Stimulated activated CD8-positive, alpha-beta memory T cell treated with anti-CD3 and anti-CD28 coated beads, Interleukin-2, amount 100 ng/mL, for 1 hour (primary cell): ENCODE results near the gene VPS26B.
A peak's percentile ranks its signal among the peaks of the same experiment; 100 is the strongest.

Experiments
- DNase-seq, 2 donors: peaks; one replicate each; pipeline ENCODE4 v3.0.0-alpha.2; 2020; ENCODE audit warnings: low read depth in 2 of 2

VPS26B gene

DNA sequence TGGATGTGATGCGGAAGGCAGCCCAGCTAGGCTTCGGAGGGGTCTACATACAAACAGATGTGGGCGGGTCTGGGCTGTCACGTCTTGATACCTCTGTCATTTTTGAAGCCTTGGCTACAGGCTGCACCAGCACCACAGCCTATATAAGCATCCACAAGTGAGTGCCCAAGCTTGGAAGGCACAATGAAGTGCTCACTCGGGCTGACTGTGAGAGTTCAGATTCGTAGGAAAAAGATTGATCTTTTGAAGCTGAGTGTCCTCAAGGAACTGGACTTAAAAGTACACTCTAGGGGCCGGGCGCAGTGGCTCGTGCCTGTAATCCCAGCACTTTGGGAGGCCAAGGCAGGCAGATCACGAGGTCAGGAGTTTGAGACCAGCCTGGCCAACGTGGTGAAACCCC, 32.6 kb downstream of the VPS26B start:
- DNase-seq: no peak

DNA sequence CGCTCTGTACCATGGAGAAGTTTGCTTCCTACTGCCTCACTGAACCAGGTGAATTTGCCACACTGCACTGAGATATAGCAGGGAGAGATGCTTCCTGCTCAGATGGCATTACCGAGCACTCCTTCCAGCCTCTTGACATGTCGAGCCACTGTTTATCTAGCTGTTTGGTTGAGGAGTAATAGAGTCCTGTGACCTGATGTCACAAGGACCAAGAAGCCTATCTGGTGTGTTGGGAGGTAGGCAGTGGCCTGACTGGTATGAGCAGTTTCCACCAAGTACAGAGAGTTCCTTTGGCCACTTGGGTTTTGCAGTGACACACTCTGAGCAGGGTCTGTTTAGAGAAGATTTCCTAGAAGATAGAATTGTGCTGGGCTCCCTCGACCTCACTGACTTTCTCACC, 34.1 kb downstream of the VPS26B start:
- DNase-seq: no peak

DNA sequence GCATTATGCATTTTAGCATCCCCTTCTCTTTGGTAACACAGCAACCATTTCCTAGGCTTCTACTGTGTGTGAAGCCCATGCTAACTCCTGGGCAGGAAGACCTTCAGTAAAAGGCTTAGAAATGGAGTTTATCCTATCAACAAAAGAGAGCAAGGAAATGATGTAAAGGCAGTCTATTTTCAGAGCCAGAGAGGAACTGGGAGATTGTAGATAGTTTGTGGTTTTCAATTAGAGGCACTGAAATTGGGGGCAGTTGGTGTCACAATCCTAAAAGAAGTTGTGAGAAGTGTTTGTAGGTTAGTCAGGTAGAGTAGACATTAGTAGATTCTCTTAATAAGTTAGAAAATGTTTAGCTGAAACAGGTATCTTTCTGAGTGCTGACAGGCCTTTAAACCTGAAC, 36.0 kb downstream of the VPS26B start:
- DNase-seq: no peak

DNA sequence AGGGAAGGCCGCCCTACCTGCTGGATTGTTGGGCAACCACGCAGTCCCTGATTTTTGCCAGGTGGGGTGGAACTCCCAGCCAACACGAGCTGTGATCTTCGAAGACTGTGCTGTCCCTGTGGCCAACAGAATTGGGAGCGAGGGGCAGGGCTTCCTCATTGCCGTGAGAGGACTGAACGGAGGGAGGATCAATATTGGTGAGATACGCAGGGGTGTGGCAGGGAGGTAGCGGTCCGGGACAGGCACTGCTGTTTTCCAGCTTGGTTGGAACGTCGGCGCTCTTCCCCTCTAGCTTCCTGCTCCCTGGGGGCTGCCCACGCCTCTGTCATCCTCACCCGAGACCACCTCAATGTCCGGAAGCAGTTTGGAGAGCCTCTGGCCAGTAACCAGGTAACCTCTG, 36.5 kb downstream of the VPS26B start:
- DNase-seq: no peak

DNA sequence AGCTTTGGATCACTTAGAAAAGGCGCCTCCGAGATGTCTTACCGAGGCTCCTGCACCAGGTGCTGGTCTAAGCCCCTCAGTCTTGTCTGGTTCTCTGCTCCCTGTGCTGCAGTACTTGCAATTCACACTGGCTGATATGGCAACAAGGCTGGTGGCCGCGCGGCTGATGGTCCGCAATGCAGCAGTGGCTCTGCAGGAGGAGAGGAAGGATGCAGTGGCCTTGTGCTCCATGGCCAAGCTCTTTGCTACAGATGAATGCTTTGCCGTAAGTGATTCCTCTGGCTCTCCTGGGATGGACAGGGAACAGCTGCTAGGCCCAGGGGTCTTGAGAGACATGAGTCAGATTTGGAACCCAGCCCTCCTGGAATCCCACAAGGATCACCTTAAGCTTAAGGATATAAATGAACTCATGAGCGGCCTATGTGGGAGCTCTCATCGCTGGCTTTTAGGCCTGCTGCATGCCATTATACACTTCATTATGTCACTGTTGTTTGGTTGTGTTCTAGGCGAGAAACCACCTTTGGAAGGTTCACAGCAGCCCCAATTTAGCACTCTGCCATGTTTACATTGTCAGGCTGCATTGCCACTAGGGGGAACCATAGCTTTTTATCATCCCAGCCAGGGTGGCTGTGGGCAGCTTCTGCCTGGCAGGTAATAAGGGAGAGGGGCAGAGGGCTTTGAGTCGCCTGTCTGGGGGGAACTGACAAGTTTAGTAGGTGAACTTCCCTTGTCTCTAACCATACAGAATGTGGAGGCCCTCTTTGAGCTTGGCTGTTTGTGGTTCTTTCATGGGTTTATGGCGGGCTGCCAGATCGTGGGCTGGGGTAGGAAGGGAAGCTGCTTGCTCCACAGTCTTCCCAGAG, 37.4 kb downstream of the VPS26B start:
- DNase-seq: no peak

DNA sequence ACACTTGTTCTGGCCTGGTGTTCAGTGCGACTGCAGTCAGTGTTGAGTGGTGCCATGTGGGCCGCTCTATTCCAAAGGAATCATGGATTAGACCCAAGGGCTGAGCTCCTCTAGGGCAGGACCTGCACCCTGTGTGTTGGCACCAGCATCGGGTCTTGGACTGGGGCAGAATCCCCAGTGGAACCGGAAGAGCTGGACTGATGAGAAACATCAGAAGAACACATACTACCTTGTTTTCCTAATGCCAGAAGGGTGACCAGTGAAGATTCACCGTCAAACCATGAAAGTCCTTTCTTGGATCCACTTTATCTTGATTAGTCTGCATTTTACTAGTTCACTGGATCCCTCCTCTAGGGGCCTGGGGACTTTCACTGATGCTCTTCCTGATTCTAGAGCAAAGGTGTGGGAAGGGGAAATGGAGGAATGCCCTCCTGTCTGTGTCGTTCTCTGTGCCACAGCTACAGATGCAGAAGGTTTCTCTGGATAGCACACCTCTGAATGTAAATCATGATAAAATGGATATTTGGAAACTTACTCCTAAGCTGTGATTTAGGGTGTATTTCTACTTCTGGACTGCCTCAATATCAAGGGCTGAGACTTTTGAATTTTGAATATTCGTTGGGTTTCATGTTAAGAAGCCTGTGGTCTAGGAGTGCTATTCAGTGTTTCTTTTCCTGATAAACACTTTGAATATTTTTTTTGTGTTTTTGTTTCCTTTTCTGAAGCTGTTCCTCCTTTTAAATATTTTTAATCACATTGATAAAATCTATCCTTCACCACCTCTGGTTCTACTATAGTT, 40.7 kb downstream of the VPS26B start:
- DNase-seq: no peak

DNA sequence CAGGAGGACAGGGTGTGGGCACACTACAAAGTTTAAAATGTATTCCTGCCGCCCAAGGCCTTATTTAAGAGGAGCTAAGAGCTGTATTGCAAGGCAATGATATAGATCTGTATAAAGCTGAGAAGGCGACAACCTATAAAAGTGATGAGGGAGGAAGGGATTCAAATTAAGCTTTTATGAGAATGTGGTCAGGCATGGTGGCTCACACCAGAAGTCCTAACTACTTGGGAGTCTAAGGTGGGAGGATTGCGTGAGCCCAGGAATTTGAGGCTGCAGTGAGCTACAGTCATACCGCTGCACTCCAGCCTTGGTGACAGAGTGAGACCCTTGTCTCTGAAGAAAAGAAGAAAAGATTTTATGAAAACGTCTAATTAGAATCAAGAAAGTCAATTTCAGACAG, 42.0 kb downstream of the VPS26B start:
- no peak for DNase-seq

DNA sequence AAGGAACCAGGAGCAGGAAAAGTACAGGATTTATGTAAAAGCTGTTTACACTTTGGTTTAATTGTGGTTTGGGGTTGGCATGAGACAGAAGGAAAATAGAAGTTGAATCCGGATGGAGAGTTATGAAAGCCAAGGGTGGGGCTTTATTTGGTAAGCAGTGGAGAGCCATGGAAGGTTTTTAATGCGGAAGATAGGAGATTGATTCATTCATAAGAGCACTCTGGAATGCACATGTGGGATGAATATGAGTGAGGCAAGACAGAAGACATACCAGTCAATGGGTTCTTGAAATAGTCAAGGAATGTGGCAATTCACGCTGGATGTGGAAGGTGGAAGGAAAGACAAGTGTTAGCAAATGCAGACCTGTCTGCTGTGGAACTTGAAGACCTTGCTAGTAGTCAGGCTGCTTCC, 42.4 kb downstream of the VPS26B start:
- DNase-seq: no peak

DNA sequence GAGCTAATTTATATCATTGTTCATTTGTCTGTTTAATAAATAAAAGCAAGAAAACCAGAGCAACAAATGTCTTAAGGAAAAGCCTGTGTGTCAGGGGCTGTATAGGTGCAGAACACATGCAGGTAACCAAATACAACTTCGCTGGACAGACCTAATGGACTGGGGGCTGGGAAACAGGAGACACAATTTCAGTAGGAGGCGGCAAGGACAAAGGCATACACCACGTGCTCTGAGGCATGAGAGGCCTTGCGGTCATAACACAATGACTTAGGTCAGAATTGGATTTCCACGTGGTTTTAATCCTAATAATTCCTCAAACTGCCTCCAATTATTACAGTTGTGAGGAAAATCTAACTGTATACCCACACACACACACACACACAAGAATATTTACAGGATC, 43.0 kb downstream of the VPS26B start:
- DNase-seq: no peak

DNA sequence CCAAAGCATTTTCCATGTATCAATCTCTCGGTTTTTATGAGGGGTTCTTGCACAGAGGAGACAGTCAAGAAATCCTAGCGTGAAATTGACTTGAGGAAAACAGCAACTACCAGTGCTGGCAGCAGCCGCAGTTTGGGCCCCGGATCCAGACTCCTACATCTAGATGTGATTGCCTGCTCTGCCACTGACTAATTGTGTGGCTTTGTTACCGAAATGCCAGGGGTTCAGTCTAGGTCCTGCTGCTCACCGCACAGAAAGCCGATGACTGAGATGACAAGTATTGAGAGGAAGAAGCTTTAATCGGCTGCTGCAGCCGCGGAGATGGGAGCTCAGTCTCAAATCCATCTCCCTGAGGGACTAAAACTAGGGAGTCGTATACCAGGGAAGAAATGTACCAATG, 43.5 kb downstream of the VPS26B start:
- DNase-seq: no peak

DNA sequence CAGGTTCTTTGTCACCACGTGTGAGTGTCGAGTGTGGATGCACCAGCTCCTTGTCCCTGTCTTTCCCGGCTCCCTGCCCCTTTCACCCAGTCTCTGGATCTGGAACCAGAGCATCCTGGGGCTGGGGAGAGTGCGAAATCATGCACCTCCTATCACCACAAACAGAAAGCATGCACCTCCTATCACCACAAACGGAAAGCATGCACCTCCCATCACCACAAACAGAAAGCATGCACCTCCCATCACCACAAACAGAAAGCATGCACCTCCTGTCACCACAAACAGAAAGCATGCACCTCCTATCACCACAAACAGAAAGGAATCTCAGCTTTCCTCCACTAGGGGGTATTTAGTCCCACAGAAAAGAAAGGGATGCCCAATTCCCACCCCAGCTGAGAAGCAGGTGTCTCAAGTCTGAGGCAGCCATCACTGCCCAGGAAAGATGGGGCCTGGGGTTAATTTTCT, 45.8 kb downstream of the VPS26B start:
- DNase-seq: no peak

DNA sequence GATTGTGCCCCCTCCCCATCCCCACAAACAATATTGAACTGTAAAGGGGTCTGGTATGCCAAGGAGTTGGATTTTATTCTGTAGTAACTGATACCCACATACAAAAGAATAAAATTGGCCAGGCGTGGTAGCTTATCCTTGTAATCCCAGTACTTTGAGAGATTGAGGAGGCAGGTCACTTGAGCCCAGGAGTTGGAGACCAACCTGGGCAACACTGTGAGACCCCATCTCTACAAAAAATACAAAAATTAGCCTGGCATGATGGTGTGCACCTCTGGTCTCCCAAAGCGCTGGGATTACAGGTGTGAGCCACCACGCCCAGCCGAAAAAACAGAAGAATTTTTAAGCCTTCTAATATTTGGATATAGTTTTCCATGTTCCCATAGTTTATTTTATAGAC, 47.5 kb downstream of the VPS26B start:
- DNase-seq: no peak

DNA sequence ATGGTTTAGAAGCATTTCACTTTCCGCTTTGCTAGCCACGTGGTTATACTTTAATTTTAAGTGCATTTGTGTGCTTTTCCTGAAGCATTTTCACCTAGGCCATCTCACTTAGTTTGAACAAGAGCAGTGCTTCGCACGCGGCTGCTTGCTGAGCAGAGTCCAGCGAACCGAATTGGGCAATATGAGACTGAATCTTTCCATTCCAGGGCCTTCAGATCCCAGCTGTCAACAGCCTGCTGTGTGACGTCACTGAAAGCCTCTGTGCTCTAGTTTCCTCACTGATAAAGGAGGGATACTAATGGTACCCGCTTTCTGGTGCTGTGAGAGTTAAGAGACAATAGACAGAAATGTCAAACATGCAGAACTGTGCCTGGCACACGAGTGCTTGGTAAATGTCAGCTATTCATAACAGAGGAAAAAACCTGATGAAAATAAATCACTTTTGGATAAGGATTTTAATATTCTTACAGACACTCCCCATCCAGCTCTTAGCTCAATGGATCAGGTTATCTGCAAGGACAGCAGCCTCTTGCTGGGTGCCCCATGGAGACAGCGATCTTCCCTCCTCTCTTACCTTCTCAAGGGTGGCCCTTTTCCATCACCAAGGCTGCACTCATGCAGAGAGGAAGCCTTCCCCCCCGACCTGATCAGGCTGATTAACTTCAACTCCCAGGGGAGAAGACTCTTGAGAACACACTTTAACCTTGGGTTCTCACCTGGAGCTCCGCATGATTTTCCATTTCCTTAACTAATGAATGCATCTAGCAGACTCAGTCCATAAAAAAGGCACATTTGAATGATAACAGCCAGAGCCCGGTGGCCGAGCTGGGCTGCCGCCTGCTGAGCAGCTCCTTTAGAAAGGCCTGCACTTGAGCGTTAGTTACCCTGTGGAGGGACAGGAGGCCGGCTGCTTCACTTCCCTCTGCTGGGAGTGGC, 48.2 kb downstream of the VPS26B start:
- no peak for DNase-seq

DNA sequence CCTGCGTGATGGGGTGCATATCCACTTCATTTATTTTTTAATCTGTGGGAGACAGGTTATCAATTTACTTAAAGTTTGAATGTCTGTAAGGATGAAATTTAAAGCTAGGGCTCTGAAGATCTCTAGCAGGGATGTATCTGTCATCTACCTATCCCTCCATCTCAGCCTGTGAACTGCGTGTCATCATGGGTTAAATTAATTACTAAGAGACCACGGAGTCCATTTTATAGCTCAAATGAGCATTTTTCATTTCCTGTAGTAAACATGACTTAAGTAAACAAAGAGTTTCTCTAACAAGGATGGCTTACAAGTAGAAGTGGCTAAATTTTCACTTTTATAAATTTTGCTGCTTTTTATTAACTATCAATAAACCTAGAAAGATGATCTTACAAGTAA, 48.8 kb downstream of the VPS26B start:
- no peak for DNase-seq

DNA sequence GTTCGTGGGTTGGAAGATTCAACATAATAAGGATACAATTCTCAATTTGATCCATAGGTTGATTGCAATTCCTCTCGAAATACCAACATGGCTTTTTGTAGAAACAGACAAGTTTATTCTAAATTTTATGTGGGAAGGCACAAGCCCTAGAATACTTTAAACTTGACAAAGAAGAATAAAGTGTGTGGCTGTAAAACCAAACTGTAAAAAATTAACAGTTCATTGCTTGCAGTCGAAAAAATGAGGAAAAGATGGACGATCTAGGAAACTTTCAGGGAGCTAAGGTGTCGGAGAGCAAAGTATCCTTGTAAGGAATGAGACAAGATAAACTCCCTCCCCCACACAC, 50.7 kb downstream of the VPS26B start:
- no peak for DNase-seq

DNA sequence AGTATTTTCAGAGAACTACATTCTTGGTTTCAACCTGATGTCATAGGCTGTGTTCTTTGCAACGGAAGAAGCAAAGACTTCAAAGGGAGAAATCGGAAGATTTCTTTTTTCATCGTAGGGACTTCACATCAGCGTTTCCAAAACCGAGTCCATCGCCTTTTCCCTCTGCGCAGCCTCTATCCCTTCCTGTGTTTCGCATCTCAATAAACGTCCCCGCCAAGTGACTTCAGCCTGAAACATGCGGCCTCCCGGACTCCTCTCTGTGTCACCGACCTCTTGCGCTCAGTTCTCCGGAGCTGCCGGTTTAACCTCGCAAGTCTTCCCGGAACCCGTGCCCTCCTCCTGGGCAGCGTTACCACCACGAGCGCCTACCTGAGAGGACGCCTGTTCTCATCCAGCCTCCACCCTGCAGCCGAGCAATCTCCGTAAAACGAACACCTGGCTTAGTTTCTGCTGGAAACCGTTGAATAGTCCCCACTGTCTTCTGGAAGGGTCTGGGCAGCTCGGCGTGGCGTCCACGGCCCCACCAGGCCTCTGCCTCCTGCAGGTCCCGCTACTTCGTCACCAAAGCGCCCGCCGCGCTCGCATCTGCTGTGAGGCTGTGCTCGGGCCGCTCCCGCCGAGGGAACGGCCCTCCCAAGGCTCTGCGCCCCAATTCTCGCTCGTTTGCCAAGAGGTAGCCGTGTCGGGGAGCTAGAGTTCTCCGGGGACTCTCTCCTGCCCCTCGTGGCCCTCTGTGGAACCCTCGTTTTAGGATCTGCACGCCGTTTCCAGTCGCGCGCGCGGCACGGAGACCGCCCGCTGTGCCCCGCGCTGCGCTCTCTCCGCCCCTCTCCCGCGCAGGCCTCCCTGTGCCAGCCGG, 51.3 kb downstream of the VPS26B start, which contains the start of gene GLB1L3:
Gene GLB1L3, plus strand, starts transcription at position 846 of the 862 bp plus-strand sequence. CDS start 362 bp downstream, outside the sequence.
- DNase-seq: peak; percentile 31 to 59

DNA sequence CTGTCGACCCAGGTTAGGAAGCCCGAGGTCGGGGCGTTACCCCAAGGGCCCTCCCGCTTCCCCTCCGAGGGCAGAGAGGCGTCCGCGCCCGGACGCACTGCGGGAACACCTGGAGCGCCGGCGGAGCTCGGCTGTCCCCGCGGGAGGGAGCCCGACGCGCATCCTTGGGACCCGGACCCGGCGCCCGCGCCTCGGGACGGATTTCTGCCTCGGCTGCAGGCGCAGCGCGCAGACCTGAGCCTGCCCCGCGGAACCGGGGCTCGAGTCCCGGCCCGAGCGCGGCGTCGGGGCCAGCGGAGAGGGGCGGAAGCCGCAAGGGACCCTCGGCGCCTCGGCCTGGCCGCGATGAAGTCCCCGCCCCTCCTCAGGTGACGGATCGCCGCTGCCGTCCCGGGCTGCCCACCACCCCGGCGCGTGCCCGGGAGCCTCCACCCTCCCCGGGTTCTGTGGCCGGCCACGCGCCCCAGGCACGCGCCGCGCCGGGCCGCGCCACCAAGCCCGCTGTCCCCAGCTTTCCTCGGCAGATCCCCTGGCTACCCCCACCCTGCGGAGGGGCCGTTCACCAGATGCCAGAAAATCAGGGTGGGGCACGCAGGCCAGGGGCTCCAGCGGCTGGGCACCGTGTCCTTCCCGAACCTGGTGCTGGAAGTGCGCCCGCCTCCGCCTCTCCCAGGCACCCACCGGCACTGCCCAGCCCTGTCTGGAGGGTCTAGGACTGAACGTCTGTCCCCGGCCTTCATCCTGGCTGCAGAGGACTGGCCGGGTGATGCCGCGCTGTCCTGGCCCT, 52.1 kb downstream of the VPS26B start:
- DNase-seq: no peak

DNA sequence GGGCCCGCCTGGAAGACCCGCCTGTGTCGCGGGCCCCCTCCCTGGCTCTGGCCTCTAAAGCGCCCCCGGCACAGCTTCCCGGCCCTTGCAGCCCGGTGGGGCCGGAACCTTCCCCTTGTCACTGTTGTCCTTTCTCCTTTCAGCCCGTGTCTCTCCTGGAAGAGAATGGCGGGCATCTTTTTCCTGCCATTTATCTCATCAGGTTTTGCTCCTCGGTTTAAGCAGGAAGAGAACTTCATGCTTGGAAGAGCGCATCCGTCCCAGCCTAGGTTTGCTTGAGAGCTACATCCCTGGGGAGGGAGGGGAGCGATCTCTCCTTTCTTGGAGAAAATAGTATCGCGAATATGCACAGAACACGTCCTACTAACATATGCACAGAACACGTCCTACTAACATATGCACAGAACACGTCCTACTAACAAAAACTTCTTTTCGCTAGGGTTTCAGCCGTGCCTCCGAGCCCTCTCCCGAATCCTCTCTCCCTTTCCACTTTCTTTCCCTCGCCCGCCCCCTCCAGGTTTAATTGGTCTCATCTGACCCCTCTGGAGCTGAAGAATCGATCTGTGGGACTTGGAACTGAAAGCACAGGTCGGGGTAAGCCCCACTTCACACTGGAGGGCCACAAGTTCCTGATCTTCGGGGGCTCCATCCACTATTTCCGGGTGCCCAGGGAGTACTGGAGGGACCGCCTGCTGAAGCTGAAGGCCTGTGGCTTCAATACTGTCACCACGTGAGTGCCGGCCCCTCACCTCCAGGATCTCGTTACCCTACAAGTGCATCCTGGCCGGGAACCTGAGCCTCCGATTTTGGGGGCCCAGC, 52.9 kb downstream of the VPS26B start:
- no peak for DNase-seq

DNA sequence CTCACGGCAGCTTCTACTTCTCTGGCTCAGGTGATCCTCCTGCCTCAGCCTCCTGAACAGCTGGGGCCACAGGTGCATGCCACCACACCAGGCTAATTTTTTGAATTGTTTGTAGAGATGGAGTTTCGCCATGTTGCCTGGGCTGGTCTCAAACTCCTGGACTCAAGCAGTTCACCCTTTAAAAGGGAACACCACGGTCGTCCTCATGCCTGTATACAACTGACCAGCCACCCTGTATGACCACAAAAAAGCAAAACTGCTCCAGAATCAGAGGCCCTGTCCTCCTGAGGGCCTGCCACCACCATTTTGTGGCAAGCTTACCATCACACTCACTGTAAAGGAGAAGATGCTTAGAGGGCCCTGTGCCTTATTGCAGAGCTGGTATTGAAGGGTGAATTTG, 53.9 kb downstream of the VPS26B start:
- DNase-seq: no peak
